GM04504 (cell line): ENCODE measurements around the gene CTIF.
A peak's percentile ranks its signal among the peaks of the same experiment; 100 is the strongest.

Source experiments
- DNase-seq: peaks from one replicate; pipeline ENCODE4 v3.0.0-alpha.2; 2012; ENCODE audit warnings: low read depth

CTIF gene

GRCh38 chr18:48621815-48622555 is 83.2 kb downstream of the CTIF start:
- no peak for DNase-seq

- DNase-seq, result no peak
Measured at GRCh38 chr18:48622911-48623431, 84.1 kb downstream of the CTIF start.

DNA sequence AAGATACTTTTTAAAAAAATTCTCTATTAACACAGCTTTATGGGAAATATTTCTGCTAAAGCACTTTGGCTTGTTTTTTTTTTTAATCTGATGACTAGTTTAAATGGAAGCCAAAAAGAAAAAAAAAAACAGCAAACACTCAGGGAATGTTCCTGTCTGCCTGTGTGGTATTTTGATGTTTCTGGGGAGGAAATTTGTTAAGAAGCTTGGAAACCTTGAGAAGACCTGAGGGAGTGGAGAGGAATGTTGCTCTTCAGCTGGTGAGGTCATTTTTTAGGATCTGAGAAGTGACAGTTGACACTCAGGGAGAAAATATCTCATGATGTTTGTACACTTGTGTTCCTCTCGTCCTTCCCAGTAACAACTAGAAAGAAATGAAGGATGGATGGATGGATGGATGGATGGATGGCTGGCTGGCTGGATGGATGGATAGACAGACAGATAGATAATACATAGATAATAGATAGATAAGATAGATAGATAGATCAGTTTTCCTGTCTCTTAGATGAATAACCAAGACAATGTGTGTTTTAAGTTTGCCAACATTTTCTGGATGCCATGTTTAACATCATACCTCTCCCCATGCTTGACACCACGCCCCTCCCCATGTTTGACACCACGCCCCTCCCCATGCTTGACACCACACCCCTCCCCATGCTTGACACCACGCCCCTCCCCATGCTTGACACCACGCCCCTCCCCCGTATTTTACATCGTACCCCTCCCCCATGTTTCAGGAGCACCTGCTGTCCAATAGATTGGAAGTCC is 84.8 kb downstream of the CTIF start:
- peak; percentile 59 for DNase-seq

- no peak for DNase-seq
Measured at GRCh38 chr18:48624856-48625255, 86.0 kb downstream of the CTIF start.

DNA sequence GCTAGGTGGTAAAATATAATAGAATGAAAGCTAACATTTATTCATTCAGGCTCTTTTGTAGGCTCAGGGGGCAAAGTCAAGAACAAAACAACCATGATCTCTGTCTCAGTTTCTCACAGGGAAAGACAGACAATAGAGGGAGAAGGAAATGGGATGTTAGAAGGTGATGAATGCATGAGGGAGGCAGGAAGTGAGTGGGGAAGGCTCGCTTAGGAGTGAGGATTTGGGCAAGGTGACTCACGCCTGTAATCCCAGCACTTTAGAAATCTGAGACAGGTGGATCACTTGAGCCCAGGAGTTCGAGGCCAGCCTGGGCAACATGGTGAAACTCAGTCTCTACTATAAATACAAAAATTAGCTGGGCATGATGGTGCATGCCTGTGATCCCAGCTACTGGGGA is 88.4 kb downstream of the CTIF start:
- DNase-seq, result no peak

GRCh38 chr18:48629730-48630324 is 91.0 kb downstream of the CTIF start:
- DNase-seq, result peak; percentile 96

- no peak for DNase-seq
Measured at GRCh38 chr18:48631851-48632250, 93.0 kb downstream of the CTIF start.

DNA sequence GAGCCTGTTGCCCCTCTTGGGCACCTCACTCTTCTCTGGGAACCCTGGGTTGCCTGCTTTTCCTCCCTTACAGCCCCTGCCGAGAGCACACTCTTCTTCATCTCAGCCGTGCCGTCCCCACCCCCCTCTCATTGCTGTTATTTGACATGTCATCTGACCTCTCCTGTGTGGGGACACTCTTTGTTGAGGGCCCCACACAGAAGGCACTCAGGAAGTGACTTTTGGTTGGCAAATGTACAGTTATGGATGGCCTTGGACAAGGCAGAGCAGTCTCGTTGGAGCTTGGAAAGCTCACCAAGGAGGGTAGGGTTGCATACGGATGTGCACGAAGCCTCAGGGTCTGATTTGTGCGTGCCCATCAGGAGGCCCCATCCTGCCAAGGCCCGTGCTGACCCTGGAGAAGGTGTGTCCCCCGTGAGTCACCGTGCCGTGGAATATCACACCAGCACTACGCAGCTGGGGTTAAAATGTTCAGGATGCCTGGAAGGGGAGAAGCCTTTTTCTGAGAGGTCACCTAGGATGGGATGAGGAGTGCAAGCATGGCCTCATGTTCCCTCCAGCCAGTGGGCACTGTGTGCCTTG is 93.9 kb downstream of the CTIF start:
- DNase-seq, result no peak

- DNase-seq, result no peak
Measured at GRCh38 chr18:48634491-48634890, 95.7 kb downstream of the CTIF start.

GRCh38 chr18:48634975-48635374 is 96.1 kb downstream of the CTIF start:
- no peak for DNase-seq

- DNase-seq, result no peak
Measured at GRCh38 chr18:48635806-48636205, 97.0 kb downstream of the CTIF start.

DNA sequence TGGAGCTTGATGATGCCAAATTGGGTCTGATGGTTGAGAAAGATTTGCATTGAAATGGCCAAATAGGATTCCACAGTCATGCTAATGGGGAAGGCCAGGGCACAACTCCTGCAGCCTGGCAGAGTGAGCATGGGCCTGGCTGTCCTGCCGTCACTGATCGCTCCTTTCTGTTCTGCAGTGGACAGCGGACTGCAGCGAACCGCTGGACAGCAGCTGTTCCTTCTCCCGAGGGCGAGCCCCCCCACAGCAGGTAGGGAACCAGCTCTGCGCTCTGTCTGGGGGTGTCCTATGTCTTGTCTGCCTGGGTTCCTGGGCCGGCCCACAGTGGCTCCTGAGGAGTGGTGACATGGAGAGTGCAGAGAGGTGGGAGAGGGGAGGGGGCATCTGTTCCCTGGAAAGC is 97.6 kb downstream of the CTIF start:
- DNase-seq, result no peak

- DNase-seq, result no peak
Measured at GRCh38 chr18:48637081-48637990, 98.5 kb downstream of the CTIF start.

DNA sequence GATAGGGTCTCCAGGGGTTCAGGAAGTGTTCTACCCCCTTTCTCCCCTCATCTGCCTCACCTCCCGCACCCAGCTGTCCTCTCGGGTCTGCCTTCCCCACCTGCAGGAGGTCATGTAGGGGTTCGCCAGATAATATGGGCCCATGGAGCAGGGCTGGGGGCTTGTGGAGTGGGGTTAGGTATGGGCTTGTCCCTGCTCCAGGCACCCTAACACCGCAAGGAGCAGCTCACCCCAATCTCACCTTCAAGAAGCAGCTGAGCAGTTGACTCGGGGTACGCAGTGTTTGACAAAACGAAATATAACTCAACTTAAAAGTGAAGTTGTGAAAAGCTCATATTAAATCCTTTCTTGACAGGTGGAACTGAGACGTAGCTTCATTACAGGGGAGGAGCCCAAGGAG is 99.6 kb downstream of the CTIF start:
- DNase-seq, result no peak

- DNase-seq, result no peak
Measured at GRCh38 chr18:48638896-48639771, 100.3 kb downstream of the CTIF start.

- DNase-seq, result no peak
Measured at GRCh38 chr18:48639772-48640432, 101.1 kb downstream of the CTIF start.

GRCh38 chr18:48640566-48641270 is 101.9 kb downstream of the CTIF start:
- no peak for DNase-seq

DNA sequence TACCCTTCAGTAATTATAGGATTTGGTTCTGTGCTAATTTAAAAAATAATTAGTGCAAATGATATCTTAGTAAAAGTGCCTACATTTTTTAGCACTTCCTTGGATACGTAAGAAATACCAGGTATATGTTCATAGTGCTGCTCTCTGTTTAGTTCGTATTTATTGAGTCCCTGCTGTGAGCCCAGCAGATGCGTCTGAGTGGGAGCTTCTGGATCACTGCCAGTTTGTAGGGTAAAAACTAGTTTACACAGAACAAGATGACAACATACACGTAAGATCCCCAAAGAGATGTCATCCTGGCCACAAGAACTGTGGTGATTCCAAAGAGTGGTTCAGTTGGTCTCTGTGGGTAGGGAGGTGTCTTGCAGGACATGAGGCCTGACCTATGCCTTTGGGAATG is 103.2 kb downstream of the CTIF start:
- DNase-seq, result no peak

GRCh38 chr18:48642503-48642902 is 103.7 kb downstream of the CTIF start:
- DNase-seq, result no peak
